Kidney (tissue), 14 donors: ENCODE measurements around the gene UBALD1. TPM values are rescaled to one million over a fixed set of nuclear protein-coding genes. Genes with fewer than 3 reads are reported as not detected.

Experiments used
- DNase-seq, 5 donors: peaks; one replicate each; pipeline ENCODE4 v3.0.0-alpha.2; 2013 to 2020
- FAIRE-seq: peaks from 2 replicates; lab custom pipeline; 2012; peaks lifted over from hg19 to GRCh38; lab: Jason Lieb, UNC
- H3K27ac ChIP-seq, 2 donors: one replicate each; pipeline ENCODE4 v1.7.0; 2013; ENCODE audit warnings: low read depth in 2 of 2, low read length in 2 of 2, inconsistent platforms in 1 of 2
- H3K27me3 ChIP-seq: one replicate; pipeline ENCODE4 v1.7.1; 2013; ENCODE audit warnings: low read length, inconsistent platforms; ENCODE audit not compliant: control insufficient read depth, insufficient read depth
- H3K36me3 ChIP-seq, 3 donors: one replicate each; pipeline versions ENCODE4 v1.7.0 to v1.7.1; 2013; ENCODE audit warnings: low read length in 3 of 3, control low read depth in 1 of 3, inconsistent platforms in 1 of 3; ENCODE audit not compliant: insufficient read depth in 3 of 3, control insufficient read depth in 2 of 3
- H3K4me1 ChIP-seq, 3 donors: one replicate each; pipeline versions ENCODE4 v1.7.0 to v1.7.1; 2013; ENCODE audit warnings: low read length in 3 of 3, inconsistent platforms in 1 of 3, low read depth in 1 of 3; ENCODE audit not compliant: control insufficient read depth in 2 of 3, insufficient read depth in 2 of 3
- H3K4me3 ChIP-seq, 3 donors: one replicate each; pipeline versions ENCODE4 v1.7.0 to v1.8.1; 2013; ENCODE audit warnings: low read length in 3 of 3, control low read depth in 1 of 3, inconsistent platforms in 1 of 3
- H3K9ac ChIP-seq, 3 donors: one replicate each; pipeline versions ENCODE4 v1.7.0 to v1.7.1; 2013; ENCODE audit warnings: low read length in 3 of 3, control low read depth in 1 of 3, inconsistent platforms in 1 of 3
- H3K9me3 ChIP-seq, 3 donors: one replicate each; pipeline versions ENCODE4 v1.7.0 to v1.7.1; 2013; ENCODE audit warnings: low read length in 3 of 3, control low read depth in 1 of 3, inconsistent platforms in 1 of 3; ENCODE audit not compliant: control insufficient read depth in 2 of 3, insufficient read depth in 1 of 3
- CTCF ChIP-seq: IDR thresholded peaks from 3 replicates; pipeline ENCODE4 v1.5.1; 2012; ENCODE audit warnings: mild to moderate bottlenecking, moderate library complexity, borderline replicate concordance; ENCODE audit not compliant: insufficient read depth; ENCODE audit errors: extremely low read depth
- intact Hi-C: fragments of 100-400 bp; cut with DNase I; formaldehyde crosslinking; loops from one replicate; pipeline ENCODE4 v1.11.1; 2022
- polyA plus RNA-seq: library from polyadenylated mRNA; stranded (reverse); fragments of 350-450 nt; fragmentation: Illumina TruSeq; extraction: RNeasy Lipid Tissue Mini Kit (QIAGEN cat#74804); gene quantifications from one replicate; pipeline ENCODE4 v1.2.3, GENCODE V29; 2014; ENCODE audit warnings: low read depth, low replicate concordance; ENCODE audit not compliant: insufficient read depth
- total RNA-seq: library from RNA; stranded (reverse); fragmentation: NEBNext Ultra II Directional; extraction: Animal tissue kit (Norgen Biotek cat#: 25700); gene quantifications from one replicate; pipeline ENCODE4 v1.2.1, GENCODE V29; 2021
- donor health status: control.
- donor health status: control.
- donor health status: control.
- donor health status: control.
- donor health status: control.
- donor health status: DM: yes; HTN: yes; CAD: no.
- donor health status: Normal renal cell carcinoma (clear cell type).

Gene UBALD1
- total and polyA plus RNA-seq, 2 donors from 2014 or later, result 31.8 to 38.3 TPM

DNA sequence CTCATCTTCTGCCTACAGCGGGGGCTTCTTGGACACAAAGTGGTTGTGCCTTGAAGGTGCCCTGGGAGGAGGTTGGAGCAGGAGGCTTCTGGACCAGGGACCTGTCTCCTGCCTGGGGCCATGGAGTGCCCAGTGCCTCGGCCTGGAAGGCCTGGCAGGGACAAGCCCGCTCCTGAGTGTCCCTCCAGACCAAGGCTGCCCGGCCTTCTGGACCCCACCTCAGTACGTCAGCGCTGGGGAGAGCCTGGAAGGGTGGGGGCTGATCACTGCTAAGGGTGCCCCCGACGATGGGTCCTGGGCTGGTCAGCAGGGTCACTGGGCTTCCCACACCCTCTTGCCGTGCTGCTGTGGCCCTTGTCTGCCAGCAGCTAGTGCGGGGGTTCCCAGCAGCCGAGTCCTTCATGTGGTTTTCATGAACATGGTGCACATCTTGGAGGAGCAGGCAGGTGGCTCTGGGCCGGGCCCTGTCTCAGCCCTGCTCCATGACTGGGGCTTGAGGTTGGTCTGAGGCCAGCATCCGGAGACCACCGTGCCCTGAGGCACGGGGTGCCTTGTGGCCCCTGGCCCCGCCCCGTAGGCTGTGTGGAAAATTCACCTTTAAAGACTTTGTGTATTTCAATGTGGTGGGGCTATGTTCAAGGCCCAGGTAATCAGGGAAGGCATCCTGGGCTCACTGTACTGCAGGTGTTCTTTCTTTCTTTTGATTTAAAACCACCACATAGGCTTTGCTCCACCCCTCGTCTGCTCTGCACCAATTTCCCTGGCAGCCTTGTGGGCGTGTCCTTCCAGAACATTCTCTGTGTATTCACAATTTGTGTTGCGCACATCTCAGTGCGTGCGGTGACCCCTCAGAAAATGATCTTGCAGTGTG lies 32.3 kb upstream of the UBALD1 start:
- H3K27ac ChIP-seq, result no peak overlapping the region
- no peak overlapping the region for H3K9ac ChIP-seq
- no peaks in the 10 kb centered on the region for H3K27me3 ChIP-seq
- H3K4me3 ChIP-seq, result no peak overlapping the region
- H3K36me3 ChIP-seq, result no peaks in the 10 kb centered on the region
- no peak for TF ChIP-seq CTCF
- peaks cover 0 to 3% (median 0%) of the 10 kb centered on the region in 3 donors for H3K4me1 ChIP-seq
- DNase-seq (no peak), FAIRE-seq (no peak)
- intact Hi-C loops, result no loop called here
- no peaks in the 10 kb centered on the region for H3K9me3 ChIP-seq

DNA sequence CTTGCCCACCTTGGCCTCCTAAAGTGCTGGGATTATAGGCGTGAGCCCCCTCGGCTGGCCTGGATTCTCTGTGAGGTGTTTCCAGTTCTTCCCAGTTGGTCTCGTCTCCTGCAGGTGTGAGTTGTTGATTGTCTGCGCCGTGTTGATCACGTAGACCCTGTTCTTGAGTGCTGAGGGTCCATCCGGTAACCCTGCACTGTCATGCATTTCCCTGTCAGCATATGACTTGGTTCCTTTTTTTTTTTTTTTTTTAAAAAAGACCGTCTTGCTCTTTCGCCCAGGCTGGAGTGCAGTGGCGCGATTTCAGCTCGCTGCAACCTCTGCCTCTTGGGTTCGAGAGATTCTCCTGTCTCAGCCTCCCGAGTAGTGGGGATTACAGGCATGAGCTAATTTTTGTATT lies 27.2 kb upstream of the UBALD1 start:
- no peak for TF ChIP-seq CTCF
- no peak for FAIRE-seq
- Histone ChIP-seq H3K27me3 (no peaks in the 10 kb centered on the region), H3K9ac (no peak overlapping the region), H3K4me1 (no peaks in the 10 kb centered on the region), H3K36me3 (no peaks in the 10 kb centered on the region), H3K9me3 (no peaks in the 10 kb centered on the region), H3K4me3 (no peak overlapping the region), H3K27ac (no peak overlapping the region)
- no peak for DNase-seq
- intact Hi-C loops, result no loop called here

GRCh38 chr16:4641306-4641687 lies 26.6 kb upstream of the UBALD1 start:
- H3K27ac ChIP-seq, result no peak overlapping the region
- intact Hi-C loops, result no loop called here
- no peak for DNase-seq
- no peak for FAIRE-seq
- no peaks in the 10 kb centered on the region for H3K4me1 ChIP-seq
- H3K9me3 ChIP-seq, result no peaks in the 10 kb centered on the region
- H3K4me3 ChIP-seq, result no peak overlapping the region
- H3K9ac ChIP-seq, result no peak overlapping the region
- no peaks in the 10 kb centered on the region for H3K36me3 ChIP-seq
- H3K27me3 ChIP-seq, result no peaks in the 10 kb centered on the region
- no peak for TF ChIP-seq CTCF
